GM12872 (cell line): ENCODE data around the gene CDH23.

Experiments used
- TF ChIP-seq, protein P1 (sequence below): IDR thresholded peaks from 3 replicates; pipeline ENCODE4 v1.5.1; 2011; ENCODE audit warnings: low read depth, mild to moderate bottlenecking, low read length, moderate library complexity; ENCODE audit not compliant: insufficient read depth

Gene CDH23

DNA sequence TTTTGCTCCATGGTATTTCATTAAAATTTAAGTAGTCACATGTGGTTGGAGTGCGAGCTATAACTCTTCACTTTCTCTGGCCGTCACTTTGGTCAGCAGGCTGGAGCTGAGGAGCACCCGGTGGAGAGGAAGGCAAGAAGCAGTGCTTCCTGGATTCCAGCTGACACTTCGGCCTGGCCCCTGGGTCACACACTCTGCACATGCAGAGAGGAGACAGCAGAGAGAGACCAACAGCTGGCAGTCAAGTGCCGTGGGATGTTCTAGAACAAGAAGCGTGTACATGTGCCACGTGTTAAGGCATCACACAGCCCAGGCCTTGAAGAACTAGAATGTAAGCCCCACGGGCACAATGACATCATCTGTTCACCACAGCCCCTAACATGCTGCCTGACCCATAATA is 424.2 kb downstream of the CDH23 start:
- TF ChIP-seq, protein P1, sequence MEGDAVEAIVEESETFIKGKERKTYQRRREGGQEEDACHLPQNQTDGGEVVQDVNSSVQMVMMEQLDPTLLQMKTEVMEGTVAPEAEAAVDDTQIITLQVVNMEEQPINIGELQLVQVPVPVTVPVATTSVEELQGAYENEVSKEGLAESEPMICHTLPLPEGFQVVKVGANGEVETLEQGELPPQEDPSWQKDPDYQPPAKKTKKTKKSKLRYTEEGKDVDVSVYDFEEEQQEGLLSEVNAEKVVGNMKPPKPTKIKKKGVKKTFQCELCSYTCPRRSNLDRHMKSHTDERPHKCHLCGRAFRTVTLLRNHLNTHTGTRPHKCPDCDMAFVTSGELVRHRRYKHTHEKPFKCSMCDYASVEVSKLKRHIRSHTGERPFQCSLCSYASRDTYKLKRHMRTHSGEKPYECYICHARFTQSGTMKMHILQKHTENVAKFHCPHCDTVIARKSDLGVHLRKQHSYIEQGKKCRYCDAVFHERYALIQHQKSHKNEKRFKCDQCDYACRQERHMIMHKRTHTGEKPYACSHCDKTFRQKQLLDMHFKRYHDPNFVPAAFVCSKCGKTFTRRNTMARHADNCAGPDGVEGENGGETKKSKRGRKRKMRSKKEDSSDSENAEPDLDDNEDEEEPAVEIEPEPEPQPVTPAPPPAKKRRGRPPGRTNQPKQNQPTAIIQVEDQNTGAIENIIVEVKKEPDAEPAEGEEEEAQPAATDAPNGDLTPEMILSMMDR: no peak

DNA sequence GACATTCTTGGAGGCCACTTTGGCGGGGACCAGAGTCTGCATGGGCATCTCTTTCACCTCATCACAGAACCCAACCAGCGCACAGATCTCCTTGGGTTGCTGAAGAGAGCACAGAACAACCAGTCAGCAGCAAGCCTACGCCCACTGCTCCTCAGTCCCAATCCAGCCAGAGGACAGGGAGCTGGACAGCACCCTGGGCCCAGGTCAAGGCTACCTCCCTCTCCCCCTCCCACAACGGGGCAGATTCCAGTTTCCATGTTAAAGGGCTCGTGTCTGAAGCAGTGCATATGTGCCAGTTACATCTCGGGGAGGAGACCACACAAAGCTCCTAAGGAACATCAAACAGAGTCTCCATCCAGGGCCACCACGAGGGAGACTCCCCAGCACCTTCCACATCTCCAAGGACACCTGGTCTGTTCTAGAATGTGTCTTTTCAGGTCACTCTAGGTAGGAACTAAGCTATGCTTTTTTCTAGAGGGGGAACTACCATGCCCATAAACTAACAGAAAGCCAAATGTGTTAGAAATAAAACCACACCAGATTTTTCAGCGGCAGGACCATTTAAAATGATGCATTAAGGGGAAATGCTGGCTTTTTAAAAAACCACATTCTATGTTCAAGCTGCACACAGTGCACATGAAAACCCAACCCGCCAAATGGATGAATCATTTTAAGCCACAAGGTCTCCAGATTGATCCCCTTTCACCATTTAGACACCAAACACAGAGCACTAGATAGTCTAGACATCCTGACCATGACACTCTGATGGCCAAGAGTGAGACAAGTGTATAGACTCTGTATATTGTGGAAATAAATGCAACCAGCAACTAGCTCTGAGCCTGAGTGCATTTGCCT is 425.4 kb downstream of the CDH23 start:
- TF ChIP-seq, protein P1: no peak

- TF ChIP-seq, protein P1: no peak
These were observed 426.6 kb downstream of the CDH23 start for GRCh38 chr10:71823356-71823755.

DNA sequence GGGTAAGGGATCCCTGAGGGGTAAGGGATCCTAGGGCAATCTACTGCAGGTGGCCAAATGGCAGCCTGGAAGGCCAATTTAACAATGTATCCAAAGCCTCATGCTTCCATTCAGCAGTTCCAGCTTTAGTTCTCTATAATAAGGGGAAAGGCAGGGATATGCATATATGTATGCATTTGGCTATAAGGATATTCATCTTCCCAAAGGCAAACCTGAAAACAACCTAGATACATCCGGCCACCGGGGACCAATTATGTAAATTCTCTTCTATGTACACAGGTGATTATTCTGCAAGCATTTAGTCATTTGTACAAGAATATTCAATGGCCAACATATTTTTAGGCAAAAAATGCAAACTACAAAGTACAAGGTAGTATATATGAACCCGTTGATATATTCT is 427.6 kb downstream of the CDH23 start:
- TF ChIP-seq, protein P1: no peak

- TF ChIP-seq, protein P1: 0 out of 3 replicates have a peak, but pooled peaks have one; percentile 28
These were observed 428.5 kb downstream of the CDH23 start for GRCh38 chr10:71825217-71825616.

- TF ChIP-seq, protein P1: no peak
These were observed 431.1 kb downstream of the CDH23 start for GRCh38 chr10:71827852-71828251.

DNA sequence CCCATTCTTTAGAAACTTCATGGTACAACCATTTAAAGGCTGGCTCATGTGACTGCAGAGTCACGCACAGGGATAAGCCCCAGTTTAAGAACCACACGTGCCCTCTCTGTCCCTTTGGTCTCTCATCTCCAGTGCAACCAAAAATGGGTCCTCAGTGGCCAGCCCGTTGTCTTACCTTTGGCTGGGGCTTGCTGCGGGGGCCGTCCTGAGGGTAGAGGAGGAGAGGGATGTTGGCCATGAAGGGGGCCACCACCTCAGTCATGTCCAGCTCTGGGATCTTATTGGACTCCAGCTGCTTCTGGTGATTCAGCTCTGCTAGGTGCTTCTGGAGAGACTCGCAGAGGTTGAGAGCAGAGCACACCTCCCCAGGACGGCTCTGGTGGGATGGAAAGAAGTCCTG is 432.0 kb downstream of the CDH23 start:
- TF ChIP-seq, protein P1: no peak
